ENCODE measurements around the gene ZNF845.
"Not testable (repeated sequence)": the region's sequence is repeated elsewhere in the genome, so short reads cannot be mapped to it uniquely, and the experiment has no call there.

ZNF845 gene

GRCh38 chr19:53333463-53334449 lies at the start of gene ZNF845:
TSS of gene ZNF845 (plus strand) at chr19:53333749. CDS start at chr19:53341308, 7,559 bp downstream.
- DNase-seq = peak; percentile 91

GRCh38 chr19:53285087-53285486 lies 48.5 kb upstream of the ZNF845 start:
- DNase-seq = no peak

- DNase-seq = no peak
Observed at GRCh38 chr19:53290758-53291549, 42.6 kb upstream of the ZNF845 start.

GRCh38 chr19:53294786-53295441 lies 38.6 kb upstream of the ZNF845 start:
- no peak for DNase-seq

- not testable (repeated sequence) for DNase-seq
Observed at GRCh38 chr19:53301341-53301740, 32.2 kb upstream of the ZNF845 start.

- DNase-seq = no peak
Observed at GRCh38 chr19:53308339-53308811, 25.2 kb upstream of the ZNF845 start.

- DNase-seq = no peak
Observed at GRCh38 chr19:53311044-53311443, 22.5 kb upstream of the ZNF845 start.

- DNase-seq = no peak
Observed at GRCh38 chr19:53311897-53312296, 21.7 kb upstream of the ZNF845 start.

- DNase-seq = peak; percentile 9
Observed at GRCh38 chr19:53328967-53329366, 4.6 kb upstream of the ZNF845 start.

- DNase-seq = no peak
Observed at GRCh38 chr19:53332484-53332883, 1.1 kb upstream of the ZNF845 start.

- DNase-seq = no peak
Observed at GRCh38 chr19:53333066-53333462, 485 bp upstream of the ZNF845 start.

GRCh38 chr19:53344403-53344802 lies 10.9 kb downstream of the ZNF845 start:
- not testable (repeated sequence) for DNase-seq

- no peak for DNase-seq
Observed at GRCh38 chr19:53355739-53356138, 22.2 kb downstream of the ZNF845 start.

GRCh38 chr19:53357821-53358581 lies 24.5 kb downstream of the ZNF845 start:
- DNase-seq = no peak

- DNase-seq = not testable (repeated sequence)
Observed at GRCh38 chr19:53360056-53360455, 26.5 kb downstream of the ZNF845 start.

GRCh38 chr19:53365134-53365898 lies 31.8 kb downstream of the ZNF845 start, which contains the start of gene ZNF525:
TSS of gene ZNF525 (plus strand) at chr19:53365705. CDS start at chr19:53372282, 6,577 bp downstream.
- DNase-seq = peak; percentile 70

- DNase-seq = no peak
Observed at GRCh38 chr19:53365899-53366493, 32.4 kb downstream of the ZNF845 start.

- DNase-seq = no peak
Observed at GRCh38 chr19:53372196-53372595, 38.6 kb downstream of the ZNF845 start.

- no peak for DNase-seq
Observed at GRCh38 chr19:53374288-53374687, 40.7 kb downstream of the ZNF845 start.

- DNase-seq = no peak
Observed at GRCh38 chr19:53374743-53375142, 41.2 kb downstream of the ZNF845 start.

- no peak for DNase-seq
Observed at GRCh38 chr19:53381376-53381775, 47.8 kb downstream of the ZNF845 start.
